NB4 (cell line): ENCODE data around the gene ARMS2.

ENCODE experiments used
- MYC ChIP-seq: IDR thresholded peaks from 2 replicates; pipeline ENCODE4 v1.6.1; 2011; ENCODE audit warnings: low read depth, low read length
- POLR2A ChIP-seq: IDR thresholded peaks from 2 replicates; pipeline ENCODE4 v1.6.1; 2011; ENCODE audit warnings: mild to moderate bottlenecking; ENCODE audit not compliant: insufficient read length; ENCODE audit errors: extremely low read depth
- TF ChIP-seq, protein P1 (sequence below): IDR thresholded peaks from one replicate; pipeline ENCODE4 v1.5.1; 2012; ENCODE audit warnings: low read depth, low read length
- TF ChIP-seq, protein P2 (sequence below): IDR thresholded peaks from 2 replicates; pipeline ENCODE4 v1.6.1; 2011; ENCODE audit warnings: low read depth, low read length

DNA sequence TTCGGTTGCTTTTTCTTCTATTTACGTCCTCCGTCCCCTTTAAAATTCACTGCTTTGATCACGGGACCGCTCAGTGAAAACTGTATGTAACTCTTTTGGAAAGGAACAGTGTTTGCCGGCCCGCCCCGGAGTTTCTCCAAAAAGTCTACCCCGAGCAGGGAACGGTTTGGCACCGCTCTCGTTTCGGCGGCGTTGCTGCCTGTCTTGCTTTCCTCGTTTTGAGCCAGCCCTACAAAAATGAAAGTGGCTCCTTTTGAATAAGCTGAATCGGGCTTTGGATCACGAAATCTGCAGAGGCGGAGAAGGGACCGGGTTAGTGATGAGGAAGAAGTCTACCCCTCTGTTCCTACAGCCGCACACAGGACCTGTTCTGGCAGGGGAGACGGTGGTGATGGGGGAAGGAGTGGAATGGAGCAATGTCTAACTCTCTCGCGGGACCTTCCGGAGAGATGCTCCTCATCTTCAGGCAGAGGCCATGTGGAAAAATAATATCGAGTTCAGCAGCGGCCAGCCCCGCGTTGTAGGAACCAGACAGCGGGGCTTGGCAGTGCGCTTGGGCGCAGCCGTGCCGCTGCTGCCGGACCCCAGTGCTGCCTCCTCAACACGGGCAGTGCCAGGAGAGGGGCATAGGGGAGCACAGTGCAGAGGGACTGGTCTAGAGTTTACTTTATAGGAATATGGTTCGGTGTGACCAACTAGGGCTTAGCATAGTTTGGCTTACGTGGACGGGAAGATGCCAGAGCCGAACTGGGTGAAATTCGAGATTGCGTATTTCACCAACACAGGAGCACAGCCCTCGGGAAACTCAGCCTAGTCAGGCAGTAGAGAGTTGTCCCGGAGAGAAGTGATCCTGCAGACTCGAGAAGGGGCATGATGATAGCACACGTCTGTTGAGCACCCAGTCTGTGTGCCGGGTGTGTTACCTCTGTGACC is 8.3 kb downstream of the ARMS2 start:
- TF ChIP-seq, protein P1, sequence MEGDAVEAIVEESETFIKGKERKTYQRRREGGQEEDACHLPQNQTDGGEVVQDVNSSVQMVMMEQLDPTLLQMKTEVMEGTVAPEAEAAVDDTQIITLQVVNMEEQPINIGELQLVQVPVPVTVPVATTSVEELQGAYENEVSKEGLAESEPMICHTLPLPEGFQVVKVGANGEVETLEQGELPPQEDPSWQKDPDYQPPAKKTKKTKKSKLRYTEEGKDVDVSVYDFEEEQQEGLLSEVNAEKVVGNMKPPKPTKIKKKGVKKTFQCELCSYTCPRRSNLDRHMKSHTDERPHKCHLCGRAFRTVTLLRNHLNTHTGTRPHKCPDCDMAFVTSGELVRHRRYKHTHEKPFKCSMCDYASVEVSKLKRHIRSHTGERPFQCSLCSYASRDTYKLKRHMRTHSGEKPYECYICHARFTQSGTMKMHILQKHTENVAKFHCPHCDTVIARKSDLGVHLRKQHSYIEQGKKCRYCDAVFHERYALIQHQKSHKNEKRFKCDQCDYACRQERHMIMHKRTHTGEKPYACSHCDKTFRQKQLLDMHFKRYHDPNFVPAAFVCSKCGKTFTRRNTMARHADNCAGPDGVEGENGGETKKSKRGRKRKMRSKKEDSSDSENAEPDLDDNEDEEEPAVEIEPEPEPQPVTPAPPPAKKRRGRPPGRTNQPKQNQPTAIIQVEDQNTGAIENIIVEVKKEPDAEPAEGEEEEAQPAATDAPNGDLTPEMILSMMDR = no peak
- TF ChIP-seq POLR2A = no peak
- no peak for TF ChIP-seq MYC
- TF ChIP-seq, protein P2, sequence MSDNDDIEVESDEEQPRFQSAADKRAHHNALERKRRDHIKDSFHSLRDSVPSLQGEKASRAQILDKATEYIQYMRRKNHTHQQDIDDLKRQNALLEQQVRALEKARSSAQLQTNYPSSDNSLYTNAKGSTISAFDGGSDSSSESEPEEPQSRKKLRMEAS = no peak
